ENCODE data around the gene ABCG2. TPM values are rescaled to one million over a fixed set of nuclear protein-coding genes. Genes with fewer than 3 reads are reported as not detected.

Gene ABCG2
- total and polyA plus RNA-seq, 2 of the 8 experiments (the other 6 are each of a cell fraction or from before 2014, with no cell fraction given): 2.4 to 4.6 TPM

GRCh38 chr4:88112856-88113255 lies 45.6 kb downstream of the ABCG2 start (continued):
- TF ChIP-seq CHD7 (IDR thresholded peaks at IDR 0.05; ENCODE audit: insufficient replicate concordance, low read length): no peak
- no peak for TF ChIP-seq BACH1 (IDR thresholded peaks at IDR 0.05; ENCODE audit: low read length)
- TF ChIP-seq NANOG (IDR thresholded peaks at IDR 0.05; ENCODE audit: insufficient read depth, low read depth, low read length, poor library complexity, severe bottlenecking): no peak
- TF ChIP-seq JUN (IDR thresholded peaks at IDR 0.05; ENCODE audit: low read depth, low read length): no peak
- no peak for TF ChIP-seq TCF12 (IDR thresholded peaks at IDR 0.05; ENCODE audit: low read depth, low read length)
- no peak for TF ChIP-seq ASH2L (IDR thresholded peaks at IDR 0.05; ENCODE audit: low read length)
- TF ChIP-seq SP4 (IDR thresholded peaks at IDR 0.05; ENCODE audit: low read length): no peak
